GM12878 (cell line): ENCODE results near the gene MCRIP2. TPM values are rescaled to one million over a fixed set of nuclear protein-coding genes. Genes with fewer than 3 reads are reported as not detected.

Experiments used
- CBX5 ChIP-seq: sonication (generic); IDR thresholded peaks from 2 replicates; pipeline ENCODE4 v1.6.1; 2016; ENCODE audit warnings: low read depth, moderate library complexity, mild to moderate bottlenecking, inconsistent platforms
- CHD2 ChIP-seq: IDR thresholded peaks from 2 replicates; pipeline ENCODE4 v1.6.1; 2011; ENCODE audit warnings: low read depth, low read length, improper control_type of control experiment, borderline replicate concordance
- CHD4 ChIP-seq: fragments of 200-600 bp; sonication (generic); IDR thresholded peaks from 2 replicates; pipeline ENCODE4 v1.6.1; 2016; ENCODE audit warnings: mild to moderate bottlenecking
- HDAC2 ChIP-seq: fragments of 200-600 bp; sonication (generic); IDR thresholded peaks from 2 replicates; pipeline ENCODE4 v1.6.1; 2017
- HSF1 ChIP-seq: fragments of 150-350 bp; IDR thresholded peaks from 2 replicates; pipeline ENCODE4 v1.6.1; 2014; ENCODE audit warnings: mild to moderate bottlenecking, low read depth, low read length
- MTA3 ChIP-seq: IDR thresholded peaks from 2 replicates; pipeline ENCODE4 v1.6.1; 2012; ENCODE audit warnings: low read length, inconsistent platforms, borderline replicate concordance
- NFYB ChIP-seq: IDR thresholded peaks from 2 replicates; pipeline ENCODE4 v1.6.1; 2011; ENCODE audit warnings: low read depth, mild to moderate bottlenecking, low read length, improper control_type of control experiment, moderate library complexity; ENCODE audit not compliant: insufficient read depth
- NRF1 ChIP-seq: conservative IDR thresholded peaks from 2 replicates; pipeline ENCODE4 v1.6.1; 2011; ENCODE audit warnings: mild to moderate bottlenecking, low read depth, low read length, improper control_type of control experiment
- RAD21 ChIP-seq: IDR thresholded peaks from 2 replicates; pipeline ENCODE4 v1.6.1; 2011; ENCODE audit warnings: mild to moderate bottlenecking, low read depth, low read length, moderate library complexity; ENCODE audit not compliant: insufficient read depth
- RCOR1 ChIP-seq: conservative IDR thresholded peaks from 2 replicates; pipeline ENCODE4 v1.6.1; 2012; ENCODE audit warnings: low read depth, low read length, improper control_type of control experiment
- RELA ChIP-seq: fragments of 450-650 bp; IDR thresholded peaks from 2 replicates; pipeline ENCODE4 v1.8.0; 2014; ENCODE audit warnings: borderline replicate concordance; ENCODE audit not compliant: partially characterized antibody
- SMARCA5 ChIP-seq: fragments of 450-650 bp; IDR thresholded peaks from 2 replicates; pipeline ENCODE4 v1.6.1; 2017; ENCODE audit warnings: mild to moderate bottlenecking
- SMC3 ChIP-seq: IDR thresholded peaks from 2 replicates; pipeline ENCODE4 v1.6.1; 2011; ENCODE audit warnings: low read length, improper control_type of control experiment, borderline replicate concordance
- TCF12 ChIP-seq: IDR thresholded peaks from 2 replicates; pipeline ENCODE4 v1.6.1; 2011; ENCODE audit warnings: low read depth, mild to moderate bottlenecking, low read length
- WRNIP1 ChIP-seq: IDR thresholded peaks from 2 replicates; pipeline ENCODE4 v1.6.1; 2011; ENCODE audit warnings: low read depth, low read length, improper control_type of control experiment, borderline replicate concordance
- YY1 ChIP-seq: IDR thresholded peaks from 2 replicates; pipeline ENCODE4 v1.6.1; 2011; ENCODE audit warnings: low read depth, mild to moderate bottlenecking, low read length
- ZBED1 ChIP-seq: IDR thresholded peaks from 2 replicates; pipeline ENCODE4 v1.6.1; 2016; ENCODE audit warnings: borderline replicate concordance
- ZBTB4 ChIP-seq: fragments of 450-650 bp; formaldehyde crosslinking; IDR thresholded peaks from 2 replicates; pipeline ENCODE4 v1.4.0; 2022; ENCODE audit warnings: mild to moderate bottlenecking, moderate library complexity
- ZNF384 ChIP-seq: IDR thresholded peaks from 2 replicates; pipeline ENCODE4 v1.6.1; 2012; ENCODE audit warnings: low read depth, mild to moderate bottlenecking, low read length, improper control_type of control experiment, borderline replicate concordance
- polyA plus RNA-seq, 11 experiments: library from polyadenylated mRNA; depleted of rRNA in 4 of 11; unstranded in 6 of 11; stranded (reverse) in 5 of 11; fragments of >200 nt; fragmentation: Nextera tagmentation in 4 of 11; fragmentation: Illumina TruSeq in 1 of 11; extraction: Ambion mirVana in 4 of 11; extraction: Trizol in 1 of 11; gene quantifications; 1 replicate in 1 of 11; 2 replicates in 10 of 11; pipeline versions ENCODE4 v1.2.1 to v1.2.3, GENCODE V29; 2011 to 2016; ENCODE audit warnings: inconsistent platforms in 2 of 11, missing spikeins in 2 of 11, low read depth in 1 of 11
- total RNA-seq, 4 experiments: library from RNA; depleted of rRNA in 3 of 4; stranded (reverse); fragments of >200 nt in 3 of 4; fragmentation: Illumina TruSeq in 1 of 4; extraction: Trizol in 1 of 4; gene quantifications; 2 replicates each; pipeline versions ENCODE4 v1.2.1 to v1.2.3, GENCODE V29; 2013 to 2021
- TF ChIP-seq, protein P1 (sequence below), 3 experiments: IDR thresholded peaks in 2 of 3; conservative IDR thresholded peaks in 1 of 3; 2 replicates each; pipeline ENCODE4 v1.5.1; 2011; ENCODE audit warnings: low read depth in 3 of 3, low read length in 3 of 3, mild to moderate bottlenecking in 3 of 3, control low read depth in 2 of 3, moderate library complexity in 2 of 3, inconsistent platforms in 1 of 3, mixed read lengths in 1 of 3; ENCODE audit not compliant: control insufficient read depth in 2 of 3, insufficient read depth in 1 of 3; ENCODE audit errors: extremely low read depth in 1 of 3
- TF ChIP-seq, protein P2 (sequence below): fragments of 150-350 bp; IDR thresholded peaks from 2 replicates; pipeline ENCODE4 v1.6.1; 2016; ENCODE audit warnings: low read depth, low read length

MCRIP2 gene
- total and polyA plus RNA-seq, 10 of the 15 experiments (the other 5 are each of a cell fraction or from before 2014, with no cell fraction given): 0.19 to 93.1 (median 57.9) TPM

GRCh38 chr16:648071-648780, 6.6 kb downstream of the MCRIP2 start (continued):
- TF ChIP-seq, protein P1, sequence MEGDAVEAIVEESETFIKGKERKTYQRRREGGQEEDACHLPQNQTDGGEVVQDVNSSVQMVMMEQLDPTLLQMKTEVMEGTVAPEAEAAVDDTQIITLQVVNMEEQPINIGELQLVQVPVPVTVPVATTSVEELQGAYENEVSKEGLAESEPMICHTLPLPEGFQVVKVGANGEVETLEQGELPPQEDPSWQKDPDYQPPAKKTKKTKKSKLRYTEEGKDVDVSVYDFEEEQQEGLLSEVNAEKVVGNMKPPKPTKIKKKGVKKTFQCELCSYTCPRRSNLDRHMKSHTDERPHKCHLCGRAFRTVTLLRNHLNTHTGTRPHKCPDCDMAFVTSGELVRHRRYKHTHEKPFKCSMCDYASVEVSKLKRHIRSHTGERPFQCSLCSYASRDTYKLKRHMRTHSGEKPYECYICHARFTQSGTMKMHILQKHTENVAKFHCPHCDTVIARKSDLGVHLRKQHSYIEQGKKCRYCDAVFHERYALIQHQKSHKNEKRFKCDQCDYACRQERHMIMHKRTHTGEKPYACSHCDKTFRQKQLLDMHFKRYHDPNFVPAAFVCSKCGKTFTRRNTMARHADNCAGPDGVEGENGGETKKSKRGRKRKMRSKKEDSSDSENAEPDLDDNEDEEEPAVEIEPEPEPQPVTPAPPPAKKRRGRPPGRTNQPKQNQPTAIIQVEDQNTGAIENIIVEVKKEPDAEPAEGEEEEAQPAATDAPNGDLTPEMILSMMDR (IDR thresholded peaks at IDR 0.05 in 2 of 3, conservative IDR thresholded peaks at IDR 0.05 in 1 of 3; ENCODE audit: control insufficient read depth in 2 of 3, extremely low read depth in 1 of 3, insufficient read depth in 1 of 3, low read depth in 3 of 3, low read length in 3 of 3): peak; percentile 65 to 82 (median 73)
- TF ChIP-seq SMC3 (no peak; the same call in 1 of the 2 replicates), NFYB (no peak), CHD2 (no peak), RAD21 (0 out of 2 replicates have a peak, but pooled peaks have one; percentile 28), RELA (no peak), CHD4 (no peak), HSF1 (no peak), TCF12 (peak; percentile 65; the same call in 1 of the 2 replicates), ZBTB4 (CRISPR knock-in tag) (no peak), RCOR1 (no peak), WRNIP1 (no peak), MTA3 (no peak), YY1 (peak; percentile 90), HDAC2 (no peak), ZNF384 (no peak), NRF1 (no peak), CBX5 (no peak), SMARCA5 (peak; percentile 92), ZBED1 (no peak; the same call in 1 of the 2 replicates)
- TF ChIP-seq, protein P2, sequence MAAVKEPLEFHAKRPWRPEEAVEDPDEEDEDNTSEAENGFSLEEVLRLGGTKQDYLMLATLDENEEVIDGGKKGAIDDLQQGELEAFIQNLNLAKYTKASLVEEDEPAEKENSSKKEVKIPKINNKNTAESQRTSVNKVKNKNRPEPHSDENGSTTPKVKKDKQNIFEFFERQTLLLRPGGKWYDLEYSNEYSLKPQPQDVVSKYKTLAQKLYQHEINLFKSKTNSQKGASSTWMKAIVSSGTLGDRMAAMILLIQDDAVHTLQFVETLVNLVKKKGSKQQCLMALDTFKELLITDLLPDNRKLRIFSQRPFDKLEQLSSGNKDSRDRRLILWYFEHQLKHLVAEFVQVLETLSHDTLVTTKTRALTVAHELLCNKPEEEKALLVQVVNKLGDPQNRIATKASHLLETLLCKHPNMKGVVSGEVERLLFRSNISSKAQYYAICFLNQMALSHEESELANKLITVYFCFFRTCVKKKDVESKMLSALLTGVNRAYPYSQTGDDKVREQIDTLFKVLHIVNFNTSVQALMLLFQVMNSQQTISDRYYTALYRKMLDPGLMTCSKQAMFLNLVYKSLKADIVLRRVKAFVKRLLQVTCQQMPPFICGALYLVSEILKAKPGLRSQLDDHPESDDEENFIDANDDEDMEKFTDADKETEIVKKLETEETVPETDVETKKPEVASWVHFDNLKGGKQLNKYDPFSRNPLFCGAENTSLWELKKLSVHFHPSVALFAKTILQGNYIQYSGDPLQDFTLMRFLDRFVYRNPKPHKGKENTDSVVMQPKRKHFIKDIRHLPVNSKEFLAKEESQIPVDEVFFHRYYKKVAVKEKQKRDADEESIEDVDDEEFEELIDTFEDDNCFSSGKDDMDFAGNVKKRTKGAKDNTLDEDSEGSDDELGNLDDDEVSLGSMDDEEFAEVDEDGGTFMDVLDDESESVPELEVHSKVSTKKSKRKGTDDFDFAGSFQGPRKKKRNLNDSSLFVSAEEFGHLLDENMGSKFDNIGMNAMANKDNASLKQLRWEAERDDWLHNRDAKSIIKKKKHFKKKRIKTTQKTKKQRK: no peak
